AG09309 (cell line): ENCODE results near the gene PTPN4.
A peak's percentile ranks its signal among the peaks of the same experiment; 100 is the strongest.

Experiments
- DNase-seq: peaks from one replicate; pipeline ENCODE4 v3.0.0-alpha.2; 2010; ENCODE audit warnings: low read depth
- H3K4me3 ChIP-seq: 2 replicates; pipeline ENCODE4 v1.5.1; 2011; ENCODE audit warnings: mild to moderate bottlenecking, low read depth, low read length, moderate library complexity; ENCODE audit not compliant: control insufficient read depth
- CTCF ChIP-seq: IDR thresholded peaks from 2 replicates; pipeline ENCODE4 v1.5.1; 2011; ENCODE audit warnings: mild to moderate bottlenecking, low read depth, low read length, inconsistent platforms; ENCODE audit not compliant: insufficient read depth, control insufficient read depth; ENCODE audit errors: missing control alignments

The PTPN4 gene

GRCh38 chr2:119758881-119759450, 756 bp upstream of the PTPN4 start:
- H3K4me3 ChIP-seq, result peak overlapping the region; percentile 81
- DNase-seq, result no peak
- no peak for TF ChIP-seq CTCF

GRCh38 chr2:119760237-119760955, 674 bp downstream of the PTPN4 start:
- DNase-seq, result no peak
- no peak for TF ChIP-seq CTCF
- H3K4me3 ChIP-seq, result peak overlapping the region; percentile 81

- TF ChIP-seq CTCF, result no peak
- no peak for DNase-seq
- peak overlapping the region; percentile 81 for H3K4me3 ChIP-seq
Observed at GRCh38 chr2:119760956-119761275, 1.2 kb downstream of the PTPN4 start.

DNA sequence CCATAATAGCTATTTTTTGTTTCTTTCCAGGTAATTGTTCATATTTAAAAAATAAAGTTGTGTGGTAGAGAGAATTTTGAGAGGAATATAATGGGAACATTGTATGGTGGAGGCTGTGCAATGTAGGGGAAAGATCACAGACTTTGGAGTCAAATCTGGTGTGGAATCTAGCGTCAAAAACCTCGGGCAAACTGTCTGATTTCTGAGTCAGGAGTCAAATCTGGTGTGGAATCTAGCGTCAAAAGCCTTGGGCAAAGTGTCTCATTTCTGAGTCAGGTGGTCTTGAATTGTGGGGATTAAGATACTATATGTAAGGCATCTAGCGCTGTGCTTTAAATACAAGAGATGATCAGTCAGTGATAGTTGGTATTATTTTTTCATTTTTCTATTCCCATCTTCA, 5.1 kb downstream of the PTPN4 start:
- TF ChIP-seq CTCF, result no peak
- no peak overlapping the region for H3K4me3 ChIP-seq

GRCh38 chr2:119765433-119766002, 5.8 kb downstream of the PTPN4 start:
- H3K4me3 ChIP-seq, result no peak overlapping the region
- no peak for TF ChIP-seq CTCF

More for the DNA sequence above, 5.1 kb downstream of the PTPN4 start:
- no peak for DNase-seq

GRCh38 chr2:119766944-119767343, 7.2 kb downstream of the PTPN4 start:
- no peak for TF ChIP-seq CTCF
- no peak overlapping the region for H3K4me3 ChIP-seq
- no peak for DNase-seq

More at GRCh38 chr2:119765433-119766002, 5.8 kb downstream of the PTPN4 start:
- no peak for DNase-seq
